ENCODE measurements around the gene PSME3IP1.

- TF ChIP-seq CTCF (IDR thresholded peaks at IDR 0.05) (no peak), POLR2A (IDR thresholded peaks at IDR 0.05) (no peak)
Observed at GRCh38 chr16:57184887-57185445, 873 bp downstream of the PSME3IP1 start.
